Ovary (tissue), 3 donors: Measurements from ENCODE around the gene IGF1R.

ENCODE experiments used
- CTCF ChIP-seq, 3 donors: fragments of 450-650 bp in 2 of 3; fragments of 200-600 bp in 1 of 3; IDR thresholded peaks; one replicate each; pipeline versions ENCODE4 v1.5.1 to v1.8.0; 2016 to 2022; ENCODE audit warnings: antibody characterized with exemption in 3 of 3, mild to moderate bottlenecking in 1 of 3
- EP300 ChIP-seq: sonication (generic); formaldehyde crosslinking; IDR thresholded peaks from one replicate; pipeline ENCODE4 v1.6.1; 2017; ENCODE audit warnings: antibody characterized with exemption
- donor health status: DM: no; HTN: no; CAD: no.

- TF ChIP-seq EP300 (no peak), CTCF (IDR thresholded peaks at IDR 0.05) (no peak)
Measured at GRCh38 chr15:98740295-98740694, 92.0 kb downstream of the IGF1R start.
